ENCODE results near the gene CTIF.

- TF ChIP-seq CTCF (conservative IDR thresholded peaks at IDR 0.05; ENCODE audit: low read depth, low read length) (no peak), EZH2 (IDR thresholded peaks at IDR 0.05; ENCODE audit: low read length, unreplicated experiment) (no peak), EZH2phosphoT487 (IDR thresholded peaks at IDR 0.05; ENCODE audit: borderline replicate concordance, low read length) (no peak)
These were observed 362.6 kb downstream of the CTIF start for GRCh38 chr18:48901145-48902022.
